T-cell (primary cell): ENCODE measurements around the gene TPD52L1. TPM values are rescaled to one million over a fixed set of nuclear protein-coding genes. Genes with fewer than 3 reads are reported as not detected.

Experiments
- ATAC-seq, 4 experiments: fragments of 200-7000 bp in 3 of 4; fragments of 150-1000 bp in 1 of 4; cut with Tn5 transposase; replicated peaks in 1 of 4; 1 replicate in 3 of 4; 2 replicates in 1 of 4; pipeline ENCODE4 v1.10.0; 2021; ENCODE audit warnings: moderate library complexity in 3 of 4, mild to moderate bottlenecking in 2 of 4, moderate number of reproducible peaks in 1 of 4
- CTCF ChIA-PET, 2 donors: fragments of 300-600 bp; sonication (Branson Sonifier 250); formaldehyde crosslinking; loops; one replicate each; lab custom pipeline; 2022; ENCODE audit warnings: antibody characterized with exemption in 2 of 2; lab: Charles Lee
- POLR2A ChIA-PET, 2 donors: fragments of 300-600 bp; sonication (Branson Sonifier 250); formaldehyde crosslinking; loops; one replicate each; lab custom pipeline; 2022; ENCODE audit warnings: antibody characterized with exemption in 2 of 2; lab: Charles Lee
- DNase-seq, 35 experiments: peaks; one replicate each; pipeline versions ENCODE4 v3.0.0 to v3.0.0-alpha.2; 2013 to 2023
- H3K27ac ChIP-seq: one replicate; pipeline ENCODE4 v1.5.1; 2013; ENCODE audit warnings: low read length
- H3K27me3 ChIP-seq, 2 experiments: replicated peaks in 1 of 2; 1 replicate in 1 of 2; 2 replicates in 1 of 2; pipeline versions ENCODE4 v1.6.1 to v1.7.0; 2013; ENCODE audit warnings: low read length in 1 of 2, mixed read lengths in 1 of 2; ENCODE audit not compliant: control insufficient read depth in 2 of 2, insufficient read depth in 2 of 2; ENCODE audit errors: extremely low read depth in 1 of 2
- H3K36me3 ChIP-seq, 2 donors: 1 replicate in 1 of 2; 2 replicates in 1 of 2; pipeline versions ENCODE4 v1.6.1 to v1.7.0; 2013; ENCODE audit warnings: low read length in 1 of 2; ENCODE audit not compliant: control insufficient read depth in 2 of 2, insufficient read depth in 1 of 2; ENCODE audit errors: extremely low read depth in 1 of 2
- H3K4me1 ChIP-seq, 2 experiments: 1 replicate in 1 of 2; 2 replicates in 1 of 2; pipeline versions ENCODE4 v1.6.1 to v1.7.0; 2013; ENCODE audit warnings: low read length in 2 of 2, mixed read lengths in 1 of 2; ENCODE audit not compliant: insufficient read depth in 2 of 2, control insufficient read depth in 1 of 2; ENCODE audit errors: extremely low read depth in 1 of 2
- H3K4me3 ChIP-seq, 2 donors: 1 replicate in 1 of 2; 2 replicates in 1 of 2; pipeline versions ENCODE4 v1.5.1 to v1.7.0; 2013; ENCODE audit warnings: mild to moderate bottlenecking in 2 of 2, low read length in 1 of 2, moderate library complexity in 1 of 2; ENCODE audit not compliant: control insufficient read depth in 1 of 2; ENCODE audit errors: extremely low read depth in 1 of 2
- H3K9me3 ChIP-seq: 2 replicates; pipeline ENCODE4 v1.7.0; 2013
- H3K27ac Mint-ChIP-seq, 2 donors: one replicate each; pipeline ENCODE4 v1.8.0; 2020 to 2021; ENCODE audit warnings: mild to moderate bottlenecking in 2 of 2, mixed read lengths in 2 of 2
- H3K27me3 Mint-ChIP-seq, 2 donors: one replicate each; pipeline ENCODE4 v1.8.0; 2021 to 2022; ENCODE audit warnings: mixed read lengths in 2 of 2
- H3K36me3 Mint-ChIP-seq: one replicate; pipeline ENCODE4 v1.8.0; 2021; ENCODE audit warnings: mixed read lengths
- H3K4me1 Mint-ChIP-seq, 3 donors: one replicate each; pipeline ENCODE4 v1.8.0; 2020 to 2022; ENCODE audit warnings: mixed read lengths in 3 of 3, mild to moderate bottlenecking in 1 of 3
- H3K4me3 Mint-ChIP-seq, 3 donors: one replicate each; pipeline ENCODE4 v1.8.0; 2020 to 2022; ENCODE audit warnings: mild to moderate bottlenecking in 3 of 3, mixed read lengths in 3 of 3, moderate library complexity in 3 of 3
- H3K9me3 Mint-ChIP-seq, 3 donors: one replicate each; pipeline ENCODE4 v1.8.0; 2020 to 2022; ENCODE audit warnings: mixed read lengths in 3 of 3
- WGBS: methylation state at CpG from one replicate; pipeline ENCODE4 v1.1.5; 2013; ENCODE audit warnings: missing lambda C conversion rate; ENCODE audit not compliant: insufficient coverage; 5-methylcytosine and 5-hydroxymethylcytosine counted together
- total RNA-seq, 35 experiments: library from RNA in 6 of 35; stranded (reverse) in 6 of 35; fragments of 120-200 nt in 1 of 35; gene quantifications; one replicate each; pipeline versions ENCODE4 v1.2.1 to v1.2.4 and lab custom pipeline; 2013 to 2026

Gene TPD52L1
- total RNA-seq, 5 donors from 2014 or later (not counting 1 experiment from before 2014, with no cell fraction given), result 0.20 to 0.89 (median 0.47) TPM; not detected in 1

GRCh38 chr6:125173341-125174095, 19.9 kb downstream of the TPD52L1 start:
- Mint-ChIP-seq H3K4me1 (no peaks in the 10 kb centered on the region), H3K27me3 (peaks cover 16 to 27% of the 10 kb centered on the region in 2 donors), H3K9me3 (no peaks in the 10 kb centered on the region), H3K27ac (no peak overlapping the region), H3K36me3 (no peaks in the 10 kb centered on the region), H3K4me3 (no peak overlapping the region)
- ATAC-seq, result no peak
- WGBS, result no CpG with 5 or more reads among the region's 6 CpGs
- H3K4me3 ChIP-seq, result no peak overlapping the region
- no peaks in the 10 kb centered on the region for H3K27me3 ChIP-seq
- DNase-seq, result no peak
- H3K9me3 ChIP-seq, result no peaks in the 10 kb centered on the region
- POLR2A ChIA-PET, result no interaction called here
- no peaks in the 10 kb centered on the region for H3K4me1 ChIP-seq
- H3K36me3 ChIP-seq, result no peaks in the 10 kb centered on the region
- no peak overlapping the region for H3K27ac ChIP-seq
- CTCF ChIA-PET, result interaction anchor here in 1 of 2 donors (0.6 kb wide), 1 partner anchor 84 kb away, joined by 3 read pairs; no protein-coding TSS in a partner anchor

- Histone ChIP-seq H3K27ac (no peak overlapping the region), H3K9me3 (no peaks in the 10 kb centered on the region), H3K36me3 (no peaks in the 10 kb centered on the region), H3K4me1 (no peaks in the 10 kb centered on the region), H3K4me3 (no peak overlapping the region), H3K27me3 (no peaks in the 10 kb centered on the region)
- DNase-seq (no peak), ATAC-seq (no peak)
- Mint-ChIP-seq H3K9me3 (no peaks in the 10 kb centered on the region), H3K4me3 (no peak overlapping the region), H3K4me1 (no peaks in the 10 kb centered on the region), H3K36me3 (no peaks in the 10 kb centered on the region), H3K27ac (no peak overlapping the region), H3K27me3 (peaks cover 13 to 19% of the 10 kb centered on the region in 2 donors)
- CTCF ChIA-PET, result no interaction called here
- WGBS, result no CpG with 5 or more reads among the region's 1 CpG
- POLR2A ChIA-PET, result no interaction called here
Observed at GRCh38 chr6:125174626-125175025, 21.1 kb downstream of the TPD52L1 start.

GRCh38 chr6:125175466-125176048, 22.0 kb downstream of the TPD52L1 start:
- Histone ChIP-seq H3K9me3 (no peaks in the 10 kb centered on the region), H3K4me3 (no peak overlapping the region), H3K27me3 (no peaks in the 10 kb centered on the region), H3K27ac (no peak overlapping the region), H3K4me1 (no peaks in the 10 kb centered on the region), H3K36me3 (no peaks in the 10 kb centered on the region)
- H3K4me3 Mint-ChIP-seq, result no peak overlapping the region
- H3K4me1 Mint-ChIP-seq, result no peaks in the 10 kb centered on the region
- H3K36me3 Mint-ChIP-seq, result no peaks in the 10 kb centered on the region
- no peaks in the 10 kb centered on the region for H3K9me3 Mint-ChIP-seq
- WGBS, result 60% methylated on average over 1 of the region's 1 CpG
- ChIA-PET CTCF (no interaction called here), POLR2A (no interaction called here)
- ATAC-seq (no peak), DNase-seq (no peak)
- no peak overlapping the region for H3K27ac Mint-ChIP-seq
- H3K27me3 Mint-ChIP-seq, result peaks cover 15 to 19% of the 10 kb centered on the region in 2 donors

GRCh38 chr6:125182237-125183008, 28.9 kb downstream of the TPD52L1 start:
- Mint-ChIP-seq H3K36me3 (no peaks in the 10 kb centered on the region), H3K9me3 (no peaks in the 10 kb centered on the region), H3K4me3 (no peak overlapping the region), H3K4me1 (no peaks in the 10 kb centered on the region), H3K27ac (no peak overlapping the region), H3K27me3 (peaks cover 3 to 18% of the 10 kb centered on the region in 2 donors)
- 88% methylated on average over 3 of the region's 6 CpGs for WGBS
- no peaks in the 10 kb centered on the region for H3K4me1 ChIP-seq
- no peak overlapping the region for H3K4me3 ChIP-seq
- ChIA-PET POLR2A (no interaction called here), CTCF (no interaction called here)
- no peak for DNase-seq
- no peak overlapping the region for H3K27ac ChIP-seq
- H3K9me3 ChIP-seq, result no peaks in the 10 kb centered on the region
- ATAC-seq, result no peak
- peaks cover 0 to 5% of the 10 kb centered on the region in 2 experiments for H3K27me3 ChIP-seq
- H3K36me3 ChIP-seq, result no peaks in the 10 kb centered on the region

- WGBS, result 93% methylated on average over 2 of the region's 6 CpGs
- H3K27ac ChIP-seq, result no peak overlapping the region
- no peak for ATAC-seq
- H3K4me1 ChIP-seq, result no peaks in the 10 kb centered on the region
- H3K27me3 Mint-ChIP-seq, result peaks cover 3 to 18% of the 10 kb centered on the region in 2 donors
- H3K9me3 ChIP-seq, result no peaks in the 10 kb centered on the region
- H3K27me3 ChIP-seq, result peaks cover 0 to 5% of the 10 kb centered on the region in 2 experiments
- H3K4me3 Mint-ChIP-seq, result no peak overlapping the region
- no peaks in the 10 kb centered on the region for H3K4me1 Mint-ChIP-seq
- H3K27ac Mint-ChIP-seq, result no peak overlapping the region
- no peak for DNase-seq
- no peaks in the 10 kb centered on the region for H3K36me3 Mint-ChIP-seq
- H3K9me3 Mint-ChIP-seq, result no peaks in the 10 kb centered on the region
- ChIA-PET CTCF (interaction anchor here in 1 of 2 donors (0.9 kb wide), 1 partner anchor 9 kb away, joined by 3 read pairs; no protein-coding TSS in a partner anchor), POLR2A (no interaction called here)
- no peaks in the 10 kb centered on the region for H3K36me3 ChIP-seq
- H3K4me3 ChIP-seq, result no peak overlapping the region
Observed at GRCh38 chr6:125183391-125183790, 29.8 kb downstream of the TPD52L1 start.

GRCh38 chr6:125188037-125188436, 34.5 kb downstream of the TPD52L1 start:
- H3K9me3 Mint-ChIP-seq, result no peaks in the 10 kb centered on the region
- WGBS, result no CpG with 5 or more reads among the region's 2 CpGs

More at GRCh38 chr6:125188037-125188436, 34.5 kb downstream of the TPD52L1 start:
- Mint-ChIP-seq H3K4me3 (no peak overlapping the region), H3K27ac (no peak overlapping the region), H3K36me3 (no peaks in the 10 kb centered on the region), H3K4me1 (peaks cover 0 to 3% (median 2%) of the 10 kb centered on the region in 3 donors), H3K27me3 (peaks cover 5 to 9% of the 10 kb centered on the region in 2 donors)
- POLR2A ChIA-PET, result no interaction called here
- Histone ChIP-seq H3K27ac (no peak overlapping the region), H3K36me3 (no peaks in the 10 kb centered on the region), H3K27me3 (peaks cover 0 to 5% of the 10 kb centered on the region in 2 experiments), H3K4me1 (no peaks in the 10 kb centered on the region), H3K4me3 (no peak overlapping the region), H3K9me3 (no peaks in the 10 kb centered on the region)
- DNase-seq (no peak), ATAC-seq (no peak)
- CTCF ChIA-PET, result no interaction called here
